Astrocyte of the cerebellum (primary cell): Measurements from ENCODE around the gene ZNF32.

Experiments
- DNase-seq: peaks from one replicate; pipeline ENCODE4 v3.0.0-alpha.2; 2011; ENCODE audit warnings: low read depth
- H3K4me3 ChIP-seq: 2 replicates; pipeline ENCODE4 v1.5.1; 2011; ENCODE audit warnings: mild to moderate bottlenecking, low read depth, low read length, moderate library complexity
- CTCF ChIP-seq: IDR thresholded peaks from 2 replicates; pipeline ENCODE4 v1.5.1; 2012; ENCODE audit warnings: low read length, low read depth, moderate library complexity, mild to moderate bottlenecking; ENCODE audit errors: missing control alignments
- in situ Hi-C: cut with HindIII; loops from 2 replicates; pipeline ENCODE4 v1.10.0; 2017; ENCODE audit warnings: low sequenced_read_pairs

The ZNF32 gene

GRCh38 chr10:43595739-43596298 lies 52.9 kb downstream of the ZNF32 start:
- H3K4me3 ChIP-seq = no peak overlapping the region
- DNase-seq = no peak
- TF ChIP-seq CTCF = no peak
- in situ Hi-C loops = no loop called here

- no peak for TF ChIP-seq CTCF
- no peak for DNase-seq
- in situ Hi-C loops = no loop called here
- H3K4me3 ChIP-seq = no peak overlapping the region
Measured at GRCh38 chr10:43594944-43595589, 53.6 kb downstream of the ZNF32 start.
